Fibroblast of lung (primary cell): ENCODE measurements around the gene ZNF827. TPM values are rescaled to one million over a fixed set of nuclear protein-coding genes. Genes with fewer than 3 reads are reported as not detected.
A peak's percentile ranks its signal among the peaks of the same experiment; 100 is the strongest.

ENCODE experiments used
- DNase-seq, 2 donors: peaks; one replicate each; pipeline versions ENCODE4 v3.0.0 to v3.0.0-alpha.2; 2010; ENCODE audit warnings: low read depth in 2 of 2
- H2AFZ ChIP-seq: 2 replicates; pipeline ENCODE4 v1.5.1; 2012; ENCODE audit warnings: low read length, control low read depth, inconsistent platforms
- H3K27ac ChIP-seq: 2 replicates; pipeline ENCODE4 v1.5.1; 2011; ENCODE audit warnings: low read length, control low read depth; ENCODE audit not compliant: insufficient read depth
- H3K27me3 ChIP-seq: 2 replicates; pipeline ENCODE4 v1.5.1; 2011; ENCODE audit warnings: mild to moderate bottlenecking, low read length; ENCODE audit not compliant: control insufficient read depth, insufficient read depth
- H3K36me3 ChIP-seq: 2 replicates; pipeline ENCODE4 v1.5.1; 2011; ENCODE audit warnings: low read length; ENCODE audit not compliant: control insufficient read depth, insufficient read depth
- H3K4me1 ChIP-seq: 2 replicates; pipeline ENCODE4 v1.5.1; 2011; ENCODE audit warnings: low read length; ENCODE audit not compliant: control insufficient read depth, insufficient read depth; ENCODE audit errors: extremely low read depth
- H3K4me2 ChIP-seq: 2 replicates; pipeline ENCODE4 v1.5.1; 2011; ENCODE audit warnings: low read length, control low read depth; ENCODE audit not compliant: insufficient read depth; ENCODE audit errors: extremely low read depth
- H3K4me3 ChIP-seq, 4 experiments: fragments of 200-600 bp in 1 of 4; sonication (generic) in 1 of 4; replicated peaks in 1 of 4; 2 replicates each; pipeline ENCODE4 v1.5.1; 2011 to 2016; ENCODE audit warnings: low read length in 4 of 4, low read depth in 3 of 4, mild to moderate bottlenecking in 3 of 4, control low read depth in 2 of 4, inconsistent platforms in 1 of 4, mixed read lengths in 1 of 4; ENCODE audit not compliant: insufficient read depth in 1 of 4; ENCODE audit errors: control extremely low read depth in 1 of 4
- H3K79me2 ChIP-seq: 2 replicates; pipeline ENCODE4 v1.5.1; 2012; ENCODE audit warnings: mild to moderate bottlenecking, low read length, inconsistent platforms; ENCODE audit not compliant: control insufficient read depth, insufficient read depth
- H3K9ac ChIP-seq: 2 replicates; pipeline ENCODE4 v1.5.1; 2011; ENCODE audit warnings: mild to moderate bottlenecking, low read length, control low read depth; ENCODE audit not compliant: insufficient read depth
- H3K9me3 ChIP-seq: 2 replicates; pipeline ENCODE4 v1.5.1; 2012; ENCODE audit warnings: low read depth, low read length; ENCODE audit not compliant: control insufficient read depth, insufficient read depth
- H4K20me1 ChIP-seq: 2 replicates; pipeline ENCODE4 v1.5.1; 2011; ENCODE audit warnings: low read length; ENCODE audit not compliant: control insufficient read depth, insufficient read depth; ENCODE audit errors: extremely low read depth
- EZH2 ChIP-seq: IDR thresholded peaks from 2 replicates; pipeline ENCODE4 v1.5.1; 2012; ENCODE audit warnings: low read length, control low read depth, mild to moderate bottlenecking; ENCODE audit errors: missing control alignments
- polyA minus RNA-seq: library from RNA; depleted of rRNA, polyadenylated mRNA; stranded (reverse); fragments of >200 nt; gene quantifications from 2 replicates; pipeline ENCODE4 v1.2.3, GENCODE V29; 2011; ENCODE audit warnings: low replicate concordance
- polyA plus RNA-seq, 2 donors: library from polyadenylated mRNA; depleted of rRNA in 1 of 2; stranded (reverse) in 1 of 2; unstranded in 1 of 2; fragments of >200 nt; gene quantifications; 2 replicates each; pipeline ENCODE4 v1.2.1, GENCODE V29; 2011 to 2012; ENCODE audit warnings: missing spikeins in 1 of 2
- total RNA-seq: library from RNA; depleted of rRNA; stranded (reverse); fragments of >200 nt; gene quantifications from 2 replicates; pipeline ENCODE4 v1.2.1, GENCODE V29; 2014
- TF ChIP-seq, protein P1 (sequence below), 2 donors: IDR thresholded peaks in 1 of 2; conservative IDR thresholded peaks in 1 of 2; 1 replicate in 1 of 2; 2 replicates in 1 of 2; pipeline ENCODE4 v1.5.1; 2011 to 2012; ENCODE audit warnings: low read length in 2 of 2, control low read depth in 1 of 2, inconsistent platforms in 1 of 2, low read depth in 1 of 2, mild to moderate bottlenecking in 1 of 2

Gene ZNF827, protein sequence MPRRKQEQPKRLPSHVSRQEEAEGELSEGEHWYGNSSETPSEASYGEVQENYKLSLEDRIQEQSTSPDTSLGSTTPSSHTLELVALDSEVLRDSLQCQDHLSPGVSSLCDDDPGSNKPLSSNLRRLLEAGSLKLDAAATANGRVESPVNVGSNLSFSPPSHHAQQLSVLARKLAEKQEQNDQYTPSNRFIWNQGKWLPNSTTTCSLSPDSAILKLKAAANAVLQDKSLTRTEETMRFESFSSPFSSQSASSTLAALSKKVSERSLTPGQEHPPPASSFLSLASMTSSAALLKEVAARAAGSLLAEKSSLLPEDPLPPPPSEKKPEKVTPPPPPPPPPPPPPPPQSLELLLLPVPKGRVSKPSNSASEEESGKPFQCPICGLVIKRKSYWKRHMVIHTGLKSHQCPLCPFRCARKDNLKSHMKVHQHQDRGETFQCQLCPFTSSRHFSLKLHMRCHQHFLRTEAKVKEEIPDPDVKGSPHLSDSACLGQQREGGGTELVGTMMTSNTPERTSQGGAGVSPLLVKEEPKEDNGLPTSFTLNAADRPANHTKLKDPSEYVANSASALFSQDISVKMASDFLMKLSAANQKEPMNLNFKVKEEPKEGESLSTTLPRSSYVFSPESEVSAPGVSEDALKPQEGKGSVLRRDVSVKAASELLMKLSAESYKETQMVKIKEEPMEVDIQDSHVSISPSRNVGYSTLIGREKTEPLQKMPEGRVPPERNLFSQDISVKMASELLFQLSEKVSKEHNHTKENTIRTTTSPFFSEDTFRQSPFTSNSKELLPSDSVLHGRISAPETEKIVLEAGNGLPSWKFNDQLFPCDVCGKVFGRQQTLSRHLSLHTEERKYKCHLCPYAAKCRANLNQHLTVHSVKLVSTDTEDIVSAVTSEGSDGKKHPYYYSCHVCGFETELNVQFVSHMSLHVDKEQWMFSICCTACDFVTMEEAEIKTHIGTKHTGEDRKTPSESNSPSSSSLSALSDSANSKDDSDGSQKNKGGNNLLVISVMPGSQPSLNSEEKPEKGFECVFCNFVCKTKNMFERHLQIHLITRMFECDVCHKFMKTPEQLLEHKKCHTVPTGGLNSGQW
- total RNA-seq: 4.4 and 7.1 TPM in 2 replicates
- 5.8 and 6.2 TPM in 2 replicates for polyA plus RNA-seq
- polyA plus RNA-seq (2012): 7.0 and 7.4 TPM in 2 replicates
- polyA minus RNA-seq: 23.6 and 28.7 TPM in 2 replicates

DNA sequence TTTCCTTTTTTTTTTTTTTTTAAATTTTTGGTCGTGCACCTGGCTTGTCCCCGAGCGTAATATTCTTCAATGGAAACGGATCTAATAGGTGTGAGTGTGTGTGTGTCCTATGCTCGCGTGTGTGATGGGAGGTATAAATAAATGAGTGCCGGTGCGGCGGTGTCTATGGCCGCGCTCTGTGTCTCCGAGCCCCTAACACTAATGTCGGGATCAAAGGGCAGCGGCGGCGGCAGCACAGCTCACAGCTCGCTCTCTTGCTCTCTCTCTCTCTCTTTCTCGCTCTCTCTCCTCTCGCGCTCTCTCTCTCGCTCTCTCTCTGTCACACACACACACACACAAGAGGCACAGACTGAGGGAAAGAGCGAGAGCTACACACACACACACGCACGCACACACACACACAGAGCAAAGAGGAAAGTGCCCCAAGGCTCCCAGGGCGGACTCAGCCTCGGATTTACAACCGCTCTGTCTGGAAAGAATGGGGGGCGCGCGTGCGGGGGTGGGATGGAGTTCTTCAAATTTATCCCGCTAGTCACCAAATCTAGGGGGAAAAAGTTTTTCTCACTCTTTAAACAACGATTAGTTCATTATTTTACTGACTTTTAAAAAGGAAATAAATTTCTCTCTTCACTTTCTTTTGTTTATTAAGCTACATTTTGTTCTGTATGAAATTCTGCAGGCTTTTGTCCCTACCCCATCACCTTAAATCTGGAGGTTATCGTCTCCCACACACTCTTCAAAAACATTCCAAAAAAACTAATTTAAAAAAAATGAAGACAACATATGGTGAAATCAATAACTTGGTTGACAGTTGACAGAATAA lies at the start of gene ZNF827:
ZNF827 (minus strand) TSS at position 206 of the 823 bp plus-strand sequence. CDS start 416 bp downstream, outside the sequence.
- peak within 1 kb of the TSS; percentile 68 for H3K9ac ChIP-seq
- TF ChIP-seq, protein P1, sequence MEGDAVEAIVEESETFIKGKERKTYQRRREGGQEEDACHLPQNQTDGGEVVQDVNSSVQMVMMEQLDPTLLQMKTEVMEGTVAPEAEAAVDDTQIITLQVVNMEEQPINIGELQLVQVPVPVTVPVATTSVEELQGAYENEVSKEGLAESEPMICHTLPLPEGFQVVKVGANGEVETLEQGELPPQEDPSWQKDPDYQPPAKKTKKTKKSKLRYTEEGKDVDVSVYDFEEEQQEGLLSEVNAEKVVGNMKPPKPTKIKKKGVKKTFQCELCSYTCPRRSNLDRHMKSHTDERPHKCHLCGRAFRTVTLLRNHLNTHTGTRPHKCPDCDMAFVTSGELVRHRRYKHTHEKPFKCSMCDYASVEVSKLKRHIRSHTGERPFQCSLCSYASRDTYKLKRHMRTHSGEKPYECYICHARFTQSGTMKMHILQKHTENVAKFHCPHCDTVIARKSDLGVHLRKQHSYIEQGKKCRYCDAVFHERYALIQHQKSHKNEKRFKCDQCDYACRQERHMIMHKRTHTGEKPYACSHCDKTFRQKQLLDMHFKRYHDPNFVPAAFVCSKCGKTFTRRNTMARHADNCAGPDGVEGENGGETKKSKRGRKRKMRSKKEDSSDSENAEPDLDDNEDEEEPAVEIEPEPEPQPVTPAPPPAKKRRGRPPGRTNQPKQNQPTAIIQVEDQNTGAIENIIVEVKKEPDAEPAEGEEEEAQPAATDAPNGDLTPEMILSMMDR (conservative IDR thresholded peaks at IDR 0.05 in 1 of 2, IDR thresholded peaks at IDR 0.05 in 1 of 2; ENCODE audit: low read depth in 1 of 2, low read length in 2 of 2): no peak
- no peak for TF ChIP-seq EZH2
- H3K36me3 ChIP-seq: no peaks in the 10 kb centered on the region
- H3K4me2 ChIP-seq: peak within 1 kb of the TSS; percentile 98
- no peaks in the 10 kb centered on the region for H3K27me3 ChIP-seq
- peak within 1 kb of the TSS; percentile 97 for H2AFZ ChIP-seq
- peaks cover 2% of the 10 kb centered on the region for H3K4me1 ChIP-seq
- peaks cover 9% of the 10 kb centered on the region for H3K79me2 ChIP-seq
- DNase-seq: peak; percentile 85 to 90
- H3K27ac ChIP-seq: peak within 1 kb of the TSS; percentile 85
- peak within 1 kb of the TSS; percentile 68 to 95 (median 88) for H3K4me3 ChIP-seq
- no peaks in the 10 kb centered on the region for H3K9me3 ChIP-seq
- no peaks in the 10 kb centered on the region for H4K20me1 ChIP-seq

DNA sequence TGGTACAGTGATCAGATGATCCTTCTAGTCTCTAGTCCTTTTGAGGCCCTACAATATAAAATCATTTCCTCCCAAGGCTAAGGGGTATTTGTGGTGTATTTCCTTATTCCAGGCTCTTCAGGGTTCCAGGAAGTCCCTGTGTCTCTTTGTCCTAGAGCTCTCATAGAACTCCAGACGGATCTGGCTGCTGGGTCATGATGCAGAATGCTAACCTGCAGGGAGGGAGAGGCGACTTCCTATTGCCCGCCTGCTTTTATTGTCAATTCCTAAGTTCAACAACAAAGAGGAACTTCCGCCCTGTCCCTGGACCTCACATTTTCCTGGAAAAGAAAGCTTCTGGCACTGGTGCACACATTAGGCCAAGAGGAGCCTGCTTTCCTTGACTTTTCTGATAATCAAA lies 45.9 kb upstream of the ZNF827 start:
- Histone ChIP-seq H3K27ac (no peak overlapping the region), H3K27me3 (no peaks in the 10 kb centered on the region)
- no peak for TF ChIP-seq EZH2
- TF ChIP-seq, protein P1 (conservative IDR thresholded peaks at IDR 0.05 in 1 of 2, IDR thresholded peaks at IDR 0.05 in 1 of 2; ENCODE audit: low read depth in 1 of 2, low read length in 2 of 2): no peak

More for the DNA sequence above, 45.9 kb upstream of the ZNF827 start:
- Histone ChIP-seq H3K4me2 (no peak overlapping the region), H3K4me1 (no peaks in the 10 kb centered on the region), H3K9ac (no peak overlapping the region), H2AFZ (no peak overlapping the region), H4K20me1 (no peaks in the 10 kb centered on the region), H3K79me2 (no peaks in the 10 kb centered on the region), H3K36me3 (no peaks in the 10 kb centered on the region), H3K9me3 (no peaks in the 10 kb centered on the region), H3K4me3 (no peak overlapping the region)
- DNase-seq: no peak
